DOHH2 (cell line): ENCODE data around the gene PIKFYVE.

Experiments
- H3F3A ChIP-seq: fragments of 200-600 bp; sonication (generic), shearing (Covaris generic); 2 replicates; pipeline ENCODE4 v1.6.0; 2016; ENCODE audit warnings: antibody characterized with exemption, mild to moderate bottlenecking; ENCODE audit not compliant: control insufficient read depth, insufficient read depth
- H3K27ac ChIP-seq: fragments of 200-600 bp; sonication (generic); 2 replicates; pipeline ENCODE4 v1.5.1; 2014; ENCODE audit warnings: low read depth, mild to moderate bottlenecking, low read length, moderate library complexity
- H3K27me3 ChIP-seq: fragments of 200-600 bp; sonication (generic); 2 replicates; pipeline ENCODE4 v1.6.1; 2014; ENCODE audit warnings: mild to moderate bottlenecking, low read length, mixed read lengths; ENCODE audit not compliant: control insufficient read depth
- H3K36me3 ChIP-seq: fragments of 200-600 bp; sonication (generic); 2 replicates; pipeline ENCODE4 v1.6.1; 2014; ENCODE audit warnings: mild to moderate bottlenecking, low read length, moderate library complexity, mixed read lengths; ENCODE audit not compliant: control insufficient read depth
- H3K4me1 ChIP-seq: fragments of 200-600 bp; sonication (generic); 2 replicates; pipeline ENCODE4 v1.6.1; 2014; ENCODE audit warnings: mild to moderate bottlenecking, low read length, mixed read lengths; ENCODE audit not compliant: control insufficient read depth
- H3K4me2 ChIP-seq: fragments of 200-600 bp; sonication (generic); 2 replicates; pipeline ENCODE4 v1.6.0; 2014; ENCODE audit warnings: mild to moderate bottlenecking, low read length, moderate library complexity
- H3K4me3 ChIP-seq: fragments of 200-600 bp; sonication (generic); 2 replicates; pipeline ENCODE4 v1.5.1; 2014; ENCODE audit warnings: mild to moderate bottlenecking, low read length, mixed read lengths
- H3K79me2 ChIP-seq: fragments of 200-600 bp; sonication (generic); 2 replicates; pipeline ENCODE4 v1.6.1; 2014; ENCODE audit warnings: mild to moderate bottlenecking, low read length, mixed read lengths; ENCODE audit not compliant: control insufficient read depth
- H3K9me2 ChIP-seq: fragments of 200-600 bp; sonication (generic); replicated peaks from 2 replicates; pipeline ENCODE4 v1.6.1; 2014; ENCODE audit warnings: mild to moderate bottlenecking, low read length, mixed read lengths; ENCODE audit not compliant: control insufficient read depth
- H3K9me3 ChIP-seq: fragments of 200-600 bp; sonication (generic); 2 replicates; pipeline ENCODE4 v1.6.1; 2014; ENCODE audit warnings: antibody characterized with exemption, low read length, mixed read lengths; ENCODE audit not compliant: control insufficient read depth, insufficient read depth
- H4K20me1 ChIP-seq: fragments of 200-600 bp; sonication (generic); 2 replicates; pipeline ENCODE4 v1.6.0; 2014; ENCODE audit warnings: low read depth, mild to moderate bottlenecking, antibody characterized with exemption, low read length, moderate library complexity; ENCODE audit not compliant: control insufficient read depth, insufficient read depth
- EZH2phosphoT487 ChIP-seq: fragments of 200-600 bp; sonication (generic); IDR thresholded peaks from 2 replicates; pipeline ENCODE4 v1.6.1; 2017; ENCODE audit warnings: borderline replicate concordance, mild to moderate bottlenecking, antibody characterized with exemption, low read length, moderate library complexity, mixed read lengths
- TF ChIP-seq, protein P1 (sequence below): fragments of 200-600 bp; sonication (generic); IDR thresholded peaks from one replicate; pipeline ENCODE4 v1.5.1; 2014; ENCODE audit warnings: antibody characterized with exemption, mild to moderate bottlenecking, low read depth, low read length; ENCODE audit not compliant: poor library complexity, severe bottlenecking

The PIKFYVE gene

GRCh38 chr2:208224802-208225201, 41.3 kb upstream of the PIKFYVE start:
- H3K4me3 ChIP-seq: no peak overlapping the region
- no peaks in the 10 kb centered on the region for H3K4me1 ChIP-seq
- no peaks in the 10 kb centered on the region for H3K36me3 ChIP-seq
- H4K20me1 ChIP-seq: no peaks in the 10 kb centered on the region
- H3F3A ChIP-seq: no peaks in the 10 kb centered on the region
- TF ChIP-seq, protein P1, sequence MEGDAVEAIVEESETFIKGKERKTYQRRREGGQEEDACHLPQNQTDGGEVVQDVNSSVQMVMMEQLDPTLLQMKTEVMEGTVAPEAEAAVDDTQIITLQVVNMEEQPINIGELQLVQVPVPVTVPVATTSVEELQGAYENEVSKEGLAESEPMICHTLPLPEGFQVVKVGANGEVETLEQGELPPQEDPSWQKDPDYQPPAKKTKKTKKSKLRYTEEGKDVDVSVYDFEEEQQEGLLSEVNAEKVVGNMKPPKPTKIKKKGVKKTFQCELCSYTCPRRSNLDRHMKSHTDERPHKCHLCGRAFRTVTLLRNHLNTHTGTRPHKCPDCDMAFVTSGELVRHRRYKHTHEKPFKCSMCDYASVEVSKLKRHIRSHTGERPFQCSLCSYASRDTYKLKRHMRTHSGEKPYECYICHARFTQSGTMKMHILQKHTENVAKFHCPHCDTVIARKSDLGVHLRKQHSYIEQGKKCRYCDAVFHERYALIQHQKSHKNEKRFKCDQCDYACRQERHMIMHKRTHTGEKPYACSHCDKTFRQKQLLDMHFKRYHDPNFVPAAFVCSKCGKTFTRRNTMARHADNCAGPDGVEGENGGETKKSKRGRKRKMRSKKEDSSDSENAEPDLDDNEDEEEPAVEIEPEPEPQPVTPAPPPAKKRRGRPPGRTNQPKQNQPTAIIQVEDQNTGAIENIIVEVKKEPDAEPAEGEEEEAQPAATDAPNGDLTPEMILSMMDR: no peak
- TF ChIP-seq EZH2phosphoT487: no peak
- H3K4me2 ChIP-seq: no peak overlapping the region
- no peak overlapping the region for H3K27ac ChIP-seq
- no peaks in the 10 kb centered on the region for H3K79me2 ChIP-seq
- H3K9me2 ChIP-seq: no peaks in the 10 kb centered on the region
- H3K9me3 ChIP-seq: peaks cover 3% of the 10 kb centered on the region; the same call in 1 of the 2 replicates
- no peaks in the 10 kb centered on the region for H3K27me3 ChIP-seq

GRCh38 chr2:208227581-208228232, 38.3 kb upstream of the PIKFYVE start:
- no peaks in the 10 kb centered on the region for H4K20me1 ChIP-seq
- no peaks in the 10 kb centered on the region for H3K36me3 ChIP-seq
- no peaks in the 10 kb centered on the region for H3K9me2 ChIP-seq
- no peak overlapping the region for H3K4me3 ChIP-seq
- no peak for TF ChIP-seq EZH2phosphoT487
- TF ChIP-seq, protein P1: no peak
- peaks cover 6% of the 10 kb centered on the region; the same call in 1 of the 2 replicates for H3K9me3 ChIP-seq
- no peaks in the 10 kb centered on the region for H3K4me1 ChIP-seq
- H3K27ac ChIP-seq: no peak overlapping the region
- H3K27me3 ChIP-seq: no peaks in the 10 kb centered on the region
- no peak overlapping the region for H3K4me2 ChIP-seq
- no peaks in the 10 kb centered on the region for H3F3A ChIP-seq
- H3K79me2 ChIP-seq: no peaks in the 10 kb centered on the region

GRCh38 chr2:208228476-208228875, 37.6 kb upstream of the PIKFYVE start:
- no peak overlapping the region for H3K4me2 ChIP-seq

More at GRCh38 chr2:208228476-208228875, 37.6 kb upstream of the PIKFYVE start:
- Histone ChIP-seq H3K4me1 (no peaks in the 10 kb centered on the region), H3K9me3 (peaks cover 6% of the 10 kb centered on the region; the same call in 1 of the 2 replicates), H3K79me2 (no peaks in the 10 kb centered on the region), H3K9me2 (no peaks in the 10 kb centered on the region), H3F3A (no peaks in the 10 kb centered on the region), H3K27ac (no peak overlapping the region), H3K27me3 (no peaks in the 10 kb centered on the region), H3K4me3 (no peak overlapping the region), H4K20me1 (no peaks in the 10 kb centered on the region), H3K36me3 (no peaks in the 10 kb centered on the region)
- no peak for TF ChIP-seq EZH2phosphoT487
- TF ChIP-seq, protein P1: no peak
